GM12864 (cell line): ENCODE measurements around the gene MYH10.

Experiments
- DNase-seq: peaks from one replicate; pipeline ENCODE4 v3.0.0-alpha.2; 2011; ENCODE audit warnings: low read depth
- H3K4me3 ChIP-seq: 2 replicates; pipeline ENCODE4 v1.5.1; 2011; ENCODE audit warnings: mild to moderate bottlenecking, low read depth, low read length, control low read depth
- TF ChIP-seq, protein P1 (sequence below): IDR thresholded peaks from 2 replicates; pipeline ENCODE4 v1.5.1; 2011; ENCODE audit warnings: low read depth, mild to moderate bottlenecking, moderate library complexity, low read length, control low read depth, inconsistent platforms; ENCODE audit errors: missing control alignments

The MYH10 gene

DNA sequence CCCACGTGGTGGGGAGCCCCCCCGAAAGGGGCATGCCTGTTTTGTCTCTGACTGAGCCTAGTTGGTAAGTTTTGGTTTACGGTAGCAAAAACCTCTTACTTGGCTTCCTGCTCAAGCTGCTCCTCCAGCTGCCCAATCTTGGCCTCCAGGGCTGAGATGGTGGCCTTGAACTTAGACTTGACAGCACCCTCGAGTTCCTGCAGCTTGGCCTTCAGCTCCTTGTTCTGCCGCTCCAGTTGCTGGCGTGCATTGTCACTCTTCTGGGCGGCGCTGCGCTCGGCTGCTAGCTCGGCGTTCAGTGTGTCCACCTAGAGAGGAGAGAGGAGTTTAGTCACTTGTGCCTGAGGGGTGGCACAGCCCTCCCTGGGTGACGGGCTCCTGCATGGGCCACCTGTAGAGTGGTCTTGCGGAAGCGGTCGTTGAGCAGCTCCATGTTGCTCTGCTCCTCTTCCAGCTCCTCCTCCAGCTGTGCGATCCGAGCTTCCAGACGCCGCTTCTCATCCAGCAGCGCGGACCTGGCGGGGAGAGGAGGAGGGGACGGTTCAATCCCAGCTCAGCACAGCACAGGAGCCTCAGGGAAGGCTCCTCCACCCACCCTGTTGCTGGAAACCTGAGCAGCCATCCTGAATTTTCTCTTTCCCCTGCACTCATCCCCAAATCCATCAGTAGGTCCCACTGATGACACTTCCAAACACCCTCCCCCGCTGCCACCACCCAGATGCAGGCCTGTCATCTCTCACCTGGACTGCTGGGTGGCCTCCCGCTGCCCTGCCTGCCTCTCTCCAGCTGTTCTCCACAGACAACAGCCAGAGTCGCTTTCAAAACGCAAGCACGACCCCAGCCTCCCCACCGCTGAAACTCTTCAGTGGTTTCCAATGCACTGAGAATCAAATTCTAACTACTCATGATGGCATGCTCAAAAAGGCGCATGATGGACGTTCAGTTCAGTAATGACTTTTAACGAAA is 150.2 kb downstream of the MYH10 start:
- TF ChIP-seq, protein P1, sequence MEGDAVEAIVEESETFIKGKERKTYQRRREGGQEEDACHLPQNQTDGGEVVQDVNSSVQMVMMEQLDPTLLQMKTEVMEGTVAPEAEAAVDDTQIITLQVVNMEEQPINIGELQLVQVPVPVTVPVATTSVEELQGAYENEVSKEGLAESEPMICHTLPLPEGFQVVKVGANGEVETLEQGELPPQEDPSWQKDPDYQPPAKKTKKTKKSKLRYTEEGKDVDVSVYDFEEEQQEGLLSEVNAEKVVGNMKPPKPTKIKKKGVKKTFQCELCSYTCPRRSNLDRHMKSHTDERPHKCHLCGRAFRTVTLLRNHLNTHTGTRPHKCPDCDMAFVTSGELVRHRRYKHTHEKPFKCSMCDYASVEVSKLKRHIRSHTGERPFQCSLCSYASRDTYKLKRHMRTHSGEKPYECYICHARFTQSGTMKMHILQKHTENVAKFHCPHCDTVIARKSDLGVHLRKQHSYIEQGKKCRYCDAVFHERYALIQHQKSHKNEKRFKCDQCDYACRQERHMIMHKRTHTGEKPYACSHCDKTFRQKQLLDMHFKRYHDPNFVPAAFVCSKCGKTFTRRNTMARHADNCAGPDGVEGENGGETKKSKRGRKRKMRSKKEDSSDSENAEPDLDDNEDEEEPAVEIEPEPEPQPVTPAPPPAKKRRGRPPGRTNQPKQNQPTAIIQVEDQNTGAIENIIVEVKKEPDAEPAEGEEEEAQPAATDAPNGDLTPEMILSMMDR, result no peak
- no peak overlapping the region for H3K4me3 ChIP-seq
- no peak for DNase-seq

DNA sequence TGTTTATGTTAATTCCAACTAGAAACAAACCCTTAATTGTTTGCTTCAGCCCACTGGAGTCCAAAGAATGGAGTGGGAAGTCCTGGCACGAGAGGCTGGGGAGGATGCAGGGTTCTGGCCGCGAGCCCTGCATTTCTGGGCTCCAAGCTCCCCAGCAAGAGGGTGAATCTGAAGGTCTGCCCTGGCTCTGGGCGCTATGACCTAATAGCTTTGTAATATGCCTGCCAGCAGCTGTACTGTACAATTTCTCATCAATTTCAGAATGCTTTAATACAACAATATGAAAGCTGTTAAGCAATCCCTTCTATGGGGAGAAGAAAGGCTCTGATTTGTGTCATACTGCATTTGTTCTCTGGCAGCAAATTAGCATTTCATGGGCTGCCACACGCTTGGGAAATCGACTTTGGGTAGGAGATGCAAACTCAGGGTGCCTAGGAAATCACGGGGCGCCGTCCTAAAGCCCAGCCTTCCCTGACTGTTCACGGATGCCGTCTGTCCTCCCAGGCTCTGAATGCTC is 151.0 kb downstream of the MYH10 start:
- no peak for DNase-seq

DNA sequence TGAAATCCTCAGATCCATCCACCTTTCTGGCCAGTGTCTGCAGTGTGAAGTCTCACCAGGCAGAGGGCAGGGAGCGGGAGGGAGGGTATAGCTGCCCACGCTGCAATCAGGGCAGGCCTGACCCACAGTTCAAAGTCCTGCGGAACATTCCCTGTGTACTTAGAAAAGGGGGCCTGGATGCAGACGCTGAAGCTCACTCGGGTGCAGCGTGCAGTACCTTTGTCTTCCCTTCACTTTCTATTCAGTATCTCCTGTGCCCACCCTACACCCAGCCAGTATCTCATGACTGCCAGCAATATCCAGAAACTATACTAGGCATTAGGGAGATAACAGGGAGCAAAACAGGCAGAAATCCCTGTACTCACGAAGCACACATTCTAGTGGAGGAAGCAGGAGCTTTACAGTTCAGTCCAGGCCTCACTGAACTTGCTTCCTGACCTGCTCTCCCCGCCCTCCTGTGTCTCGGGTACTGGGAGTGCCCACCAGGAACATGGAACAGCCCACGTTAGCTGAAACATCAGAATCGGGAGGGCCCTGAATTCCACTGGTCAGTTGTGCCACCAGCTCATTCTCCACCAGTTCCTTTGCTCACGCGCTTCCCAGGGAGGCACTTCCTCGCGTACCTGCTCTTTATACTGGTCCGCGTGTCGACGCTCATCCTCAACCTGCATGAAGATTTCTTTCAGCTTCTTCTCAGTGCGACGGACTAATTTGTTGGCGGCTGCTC is 152.6 kb downstream of the MYH10 start:
- no peak for DNase-seq
- H3K4me3 ChIP-seq, result no peak overlapping the region
- TF ChIP-seq, protein P1, result no peak

More for the DNA sequence above, 151.0 kb downstream of the MYH10 start:
- H3K4me3 ChIP-seq, result no peak overlapping the region
- TF ChIP-seq, protein P1, result no peak

DNA sequence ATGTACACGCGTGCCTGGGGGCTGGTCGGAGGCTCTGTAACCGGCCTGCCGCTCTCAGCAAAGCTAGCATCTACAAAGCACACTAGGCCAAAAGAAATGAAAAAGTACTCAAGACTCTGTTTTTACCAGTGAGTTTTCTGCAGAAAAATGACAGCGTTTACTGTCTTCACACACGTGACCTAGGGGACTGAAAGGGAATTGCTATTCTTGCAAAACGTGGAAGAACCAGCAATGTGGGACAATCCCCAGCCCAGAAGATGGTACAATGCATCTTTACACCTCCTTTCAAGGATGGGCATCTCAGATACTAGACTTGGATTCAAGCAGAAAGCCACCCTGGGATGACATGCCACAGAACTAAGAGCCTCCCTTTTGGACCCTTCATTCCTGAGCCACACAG is 153.4 kb downstream of the MYH10 start:
- TF ChIP-seq, protein P1, result no peak
- no peak overlapping the region for H3K4me3 ChIP-seq
- no peak for DNase-seq

DNA sequence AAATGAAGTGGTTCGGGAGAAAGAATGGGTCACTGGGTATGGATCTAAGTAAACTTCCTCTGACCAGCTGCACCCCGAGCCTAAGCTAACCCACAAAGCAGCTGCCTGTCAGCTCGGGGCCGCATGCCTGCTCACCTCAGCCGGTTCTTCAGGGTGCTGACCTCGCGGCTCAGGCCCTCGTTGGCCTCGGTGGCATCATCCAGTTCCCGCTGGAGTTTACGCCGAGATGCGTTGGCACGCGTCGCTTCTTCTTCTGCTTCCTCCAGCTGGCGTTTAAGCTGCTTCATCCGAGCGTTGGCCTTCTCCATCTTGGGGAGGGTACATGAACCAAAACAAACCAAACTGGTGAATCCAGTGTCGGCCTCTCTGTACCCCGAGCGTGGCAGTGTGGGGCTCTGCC is 153.8 kb downstream of the MYH10 start:
- no peak for DNase-seq
- H3K4me3 ChIP-seq, result no peak overlapping the region
- TF ChIP-seq, protein P1, result no peak

DNA sequence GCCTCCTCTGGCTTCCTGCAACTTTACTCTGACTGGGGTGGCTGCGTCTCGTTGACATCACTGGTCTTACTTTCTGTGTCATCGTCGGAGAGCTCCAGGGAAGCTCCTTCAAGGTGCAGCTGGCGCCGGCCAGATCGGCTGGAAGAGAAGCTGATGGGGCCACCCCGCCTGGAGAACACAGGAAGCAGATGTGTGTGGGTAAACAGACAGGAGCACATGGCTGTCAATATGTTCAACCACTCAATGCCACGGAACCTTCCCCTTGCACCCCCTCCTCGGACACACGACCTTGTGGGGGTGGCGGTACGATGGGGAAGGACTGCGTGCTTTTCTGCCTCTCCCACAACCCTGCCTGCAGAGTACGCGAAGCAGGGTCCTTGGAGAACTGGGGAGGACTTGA is 154.7 kb downstream of the MYH10 start:
- DNase-seq, result no peak
- TF ChIP-seq, protein P1, result no peak
- no peak overlapping the region for H3K4me3 ChIP-seq
